SJSA1 (cell line): ENCODE measurements around the gene MRGPRG. TPM values are rescaled to one million over a fixed set of nuclear protein-coding genes. Genes with fewer than 3 reads are reported as not detected.

Experiments
- DNase-seq, 2 experiments: peaks; one replicate each; pipeline ENCODE4 v3.0.0-alpha.2; 2015 to 2020; ENCODE audit warnings: low spot score in 2 of 2, low read depth in 1 of 2
- H3K27ac ChIP-seq: fragments of 250-450 bp; sonication (Bioruptor Pico); 2 replicates; pipeline ENCODE4 v1.5.1; 2020; ENCODE audit warnings: mild to moderate bottlenecking, moderate library complexity
- H3K27me3 ChIP-seq: fragments of 250-450 bp; sonication (Bioruptor Pico); replicated peaks from 2 replicates; pipeline ENCODE4 v1.5.1; 2020; ENCODE audit warnings: mild to moderate bottlenecking, moderate library complexity
- H3K36me3 ChIP-seq: fragments of 250-450 bp; sonication (Bioruptor Pico); 2 replicates; pipeline ENCODE4 v1.5.1; 2020; ENCODE audit warnings: mild to moderate bottlenecking
- H3K4me1 ChIP-seq: fragments of 250-450 bp; sonication (Bioruptor Pico); replicated peaks from 2 replicates; pipeline ENCODE4 v1.6.1; 2021; ENCODE audit warnings: mild to moderate bottlenecking
- H3K4me3 ChIP-seq: fragments of 250-450 bp; sonication (Bioruptor Pico); 2 replicates; pipeline ENCODE4 v1.5.1; 2020; ENCODE audit warnings: mild to moderate bottlenecking
- H3K9me3 ChIP-seq: fragments of 250-450 bp; sonication (Bioruptor Pico); replicated peaks from 2 replicates; pipeline ENCODE4 v1.5.1; 2020; ENCODE audit warnings: mild to moderate bottlenecking
- total RNA-seq: library from RNA; depleted of rRNA; stranded (reverse); fragments of >200 nt; shearing (Covaris generic); gene quantifications from 2 replicates; pipeline ENCODE4 v1.2.3, GENCODE V29; 2014

MRGPRG gene
- total RNA-seq, 1 experiment from 2014 or later, result not detected

DNA sequence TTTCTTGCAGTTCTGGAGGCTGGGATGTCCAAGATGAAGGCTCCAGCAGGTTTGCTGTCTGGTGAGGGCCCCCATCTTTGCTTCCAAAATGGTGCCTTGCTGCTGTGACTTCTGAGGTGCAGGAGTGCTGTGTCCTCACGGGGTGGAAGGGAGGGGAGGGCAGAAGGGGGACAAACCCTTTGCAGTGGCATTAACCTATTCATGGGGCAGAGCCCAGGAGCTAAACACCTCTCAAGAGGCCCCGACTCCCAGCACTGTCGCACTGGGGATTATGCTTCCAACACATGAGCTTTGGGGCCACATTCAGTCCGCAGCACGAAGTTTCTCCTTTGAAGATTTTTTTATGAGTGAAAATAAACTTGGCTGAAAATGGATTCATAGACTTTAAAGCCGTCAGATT lies 28.0 kb downstream of the MRGPRG start:
- peaks cover 13% of the 10 kb centered on the region for H3K27me3 ChIP-seq
- no peaks in the 10 kb centered on the region for H3K36me3 ChIP-seq
- H3K4me1 ChIP-seq, result no peaks in the 10 kb centered on the region
- no peak overlapping the region for H3K27ac ChIP-seq
- H3K4me3 ChIP-seq, result no peak overlapping the region
- no peaks in the 10 kb centered on the region for H3K9me3 ChIP-seq
- DNase-seq, result no peak

DNA sequence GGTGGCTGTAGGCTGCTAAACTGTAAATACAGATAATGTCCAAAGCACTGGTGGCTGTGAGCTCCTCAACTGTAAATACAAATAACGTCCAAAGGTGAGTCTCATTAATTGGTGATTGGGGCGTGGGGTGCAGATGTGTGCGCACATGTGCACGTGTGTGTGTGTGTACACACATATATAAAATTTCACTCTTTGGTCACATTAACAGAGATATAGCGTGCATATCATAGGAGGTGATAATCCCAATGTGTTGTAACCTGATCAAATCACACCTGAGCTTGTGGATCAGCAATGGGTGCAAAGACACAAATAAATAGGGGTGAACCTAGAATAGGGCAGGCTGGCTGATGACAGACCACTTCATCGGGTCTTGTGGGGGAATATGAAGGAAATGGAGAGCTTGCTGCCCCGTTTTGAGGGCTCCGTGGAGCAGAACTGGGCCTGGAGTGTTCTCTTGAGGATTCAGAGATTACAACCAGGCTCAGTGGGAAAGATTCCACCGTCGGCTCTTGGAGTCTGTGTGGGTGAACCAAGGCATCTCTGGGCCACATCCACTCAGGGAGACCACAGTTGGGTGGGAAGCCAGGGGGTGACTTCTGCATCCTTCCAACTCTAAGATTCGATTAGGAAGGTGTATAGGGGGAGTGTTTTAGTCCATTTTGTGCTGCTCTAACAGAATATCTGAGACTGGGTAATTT lies 28.6 kb downstream of the MRGPRG start:
- no peak for DNase-seq
- no peaks in the 10 kb centered on the region for H3K4me1 ChIP-seq
- H3K36me3 ChIP-seq, result no peaks in the 10 kb centered on the region
- H3K9me3 ChIP-seq, result no peaks in the 10 kb centered on the region
- H3K27ac ChIP-seq, result no peak overlapping the region
- no peak overlapping the region for H3K4me3 ChIP-seq
- peaks cover 13% of the 10 kb centered on the region for H3K27me3 ChIP-seq

DNA sequence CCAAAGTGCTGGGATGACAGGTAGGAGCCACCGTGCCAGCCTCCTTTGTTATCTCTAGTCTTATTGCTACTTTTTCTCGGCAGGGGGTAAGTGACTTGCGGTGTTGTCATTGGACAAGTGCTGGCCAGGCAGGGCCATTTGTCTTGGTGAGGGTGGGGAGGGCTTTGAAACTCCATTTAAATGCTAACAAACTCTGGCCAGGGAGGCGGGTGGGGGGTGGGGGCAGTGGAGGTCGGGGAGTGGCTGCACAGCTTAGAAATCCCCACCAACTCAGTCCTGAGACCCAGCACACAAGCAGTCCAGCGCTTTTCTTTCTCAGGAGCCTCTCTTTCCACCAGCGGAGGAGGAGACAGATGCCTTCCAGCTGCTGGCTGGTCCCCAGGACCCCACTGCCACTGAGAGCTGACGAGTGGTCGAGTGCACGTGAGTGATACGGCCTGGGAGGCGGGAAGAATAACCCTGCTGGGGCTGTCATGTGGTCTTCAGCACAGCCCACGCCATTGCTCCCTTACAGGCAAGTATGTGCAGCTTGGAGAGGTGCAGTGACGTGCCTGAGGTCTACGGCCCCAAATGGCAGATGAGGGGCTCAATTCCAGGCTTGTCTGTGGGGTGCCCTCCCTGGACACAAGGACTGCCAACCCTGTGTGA lies 29.3 kb downstream of the MRGPRG start:
- peaks cover 16% of the 10 kb centered on the region for H3K27me3 ChIP-seq
- H3K27ac ChIP-seq, result no peak overlapping the region
- no peaks in the 10 kb centered on the region for H3K36me3 ChIP-seq
- no peak overlapping the region for H3K4me3 ChIP-seq
- no peaks in the 10 kb centered on the region for H3K4me1 ChIP-seq
- no peak for DNase-seq
- no peaks in the 10 kb centered on the region for H3K9me3 ChIP-seq

DNA sequence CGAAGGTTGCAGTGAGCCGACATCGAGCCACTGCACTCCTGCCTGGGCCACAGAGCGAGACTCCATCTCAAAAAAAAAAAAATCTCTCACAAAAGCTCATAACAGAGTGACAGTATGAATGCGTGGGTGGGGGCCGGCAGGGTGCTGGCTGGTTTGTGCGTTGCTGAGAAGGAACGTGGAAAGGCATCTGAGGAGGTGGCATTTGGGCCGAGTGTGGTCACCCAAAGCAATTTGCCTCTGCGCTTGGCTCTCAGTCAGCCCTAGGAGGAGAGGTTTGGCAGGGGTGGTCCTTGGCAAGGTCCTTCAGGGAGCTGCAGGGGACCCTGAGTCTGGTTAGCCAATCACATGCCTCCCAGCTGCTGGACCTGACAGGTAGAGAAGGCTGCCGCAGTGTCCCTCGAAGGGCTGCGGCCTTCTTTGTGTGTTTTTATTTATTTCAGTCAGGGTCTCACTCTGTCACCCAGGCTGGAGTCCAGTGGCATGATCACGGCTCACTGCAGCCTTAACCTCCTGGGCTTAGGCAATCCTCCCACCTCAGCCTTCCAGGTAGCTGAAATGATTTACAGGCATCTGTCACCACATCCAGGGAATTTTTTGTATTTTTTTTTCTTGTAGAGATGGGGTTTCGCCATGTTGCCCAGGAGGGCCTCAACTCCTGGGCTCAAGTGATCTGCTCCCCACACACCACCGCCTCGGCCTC lies 30.0 kb downstream of the MRGPRG start:
- no peaks in the 10 kb centered on the region for H3K4me1 ChIP-seq
- H3K4me3 ChIP-seq, result no peak overlapping the region
- no peaks in the 10 kb centered on the region for H3K9me3 ChIP-seq
- H3K36me3 ChIP-seq, result no peaks in the 10 kb centered on the region
- peaks cover 16% of the 10 kb centered on the region for H3K27me3 ChIP-seq
- DNase-seq, result no peak
- H3K27ac ChIP-seq, result no peak overlapping the region

DNA sequence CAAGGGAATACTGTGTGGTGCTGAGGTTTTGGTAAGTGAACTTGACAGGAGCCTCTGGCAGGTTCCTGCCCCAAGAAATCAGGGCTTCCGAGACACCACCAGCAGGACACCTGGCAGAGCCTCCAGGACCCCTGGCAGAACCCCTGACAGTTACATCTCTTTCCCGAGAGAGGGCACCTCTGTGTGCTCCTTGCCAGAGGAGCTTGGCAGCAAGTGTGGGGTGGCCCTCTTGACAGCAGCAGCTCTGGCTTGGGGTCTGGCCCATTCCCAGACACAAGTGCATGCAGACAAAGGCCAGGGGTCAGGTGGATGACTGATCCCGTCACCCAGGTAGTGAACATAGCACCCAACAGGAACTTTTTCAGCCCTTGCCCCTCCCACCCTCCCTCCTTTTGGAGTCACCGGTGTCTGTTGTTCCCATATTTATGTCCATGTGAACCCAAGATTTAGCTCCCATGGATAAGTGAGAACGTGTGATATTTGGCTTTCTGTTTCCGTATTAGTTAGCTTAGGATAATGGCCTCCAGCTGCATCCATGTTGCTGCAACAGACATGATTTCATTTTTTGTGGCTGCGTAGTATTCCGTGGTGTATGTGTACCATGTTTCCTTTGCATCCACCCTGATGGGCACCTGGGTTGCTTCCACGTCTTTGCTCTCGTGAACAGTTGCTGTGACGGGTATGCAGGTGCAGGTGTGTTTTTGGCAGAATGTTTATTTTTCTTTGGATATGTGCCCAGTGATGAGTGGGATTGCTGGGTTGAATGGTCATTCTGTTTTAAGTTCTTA lies 32.3 kb downstream of the MRGPRG start:
- Histone ChIP-seq H3K27ac (no peak overlapping the region), H3K9me3 (no peaks in the 10 kb centered on the region), H3K4me3 (no peak overlapping the region), H3K27me3 (peaks cover 16% of the 10 kb centered on the region), H3K4me1 (no peaks in the 10 kb centered on the region), H3K36me3 (no peaks in the 10 kb centered on the region)
- DNase-seq, result no peak

DNA sequence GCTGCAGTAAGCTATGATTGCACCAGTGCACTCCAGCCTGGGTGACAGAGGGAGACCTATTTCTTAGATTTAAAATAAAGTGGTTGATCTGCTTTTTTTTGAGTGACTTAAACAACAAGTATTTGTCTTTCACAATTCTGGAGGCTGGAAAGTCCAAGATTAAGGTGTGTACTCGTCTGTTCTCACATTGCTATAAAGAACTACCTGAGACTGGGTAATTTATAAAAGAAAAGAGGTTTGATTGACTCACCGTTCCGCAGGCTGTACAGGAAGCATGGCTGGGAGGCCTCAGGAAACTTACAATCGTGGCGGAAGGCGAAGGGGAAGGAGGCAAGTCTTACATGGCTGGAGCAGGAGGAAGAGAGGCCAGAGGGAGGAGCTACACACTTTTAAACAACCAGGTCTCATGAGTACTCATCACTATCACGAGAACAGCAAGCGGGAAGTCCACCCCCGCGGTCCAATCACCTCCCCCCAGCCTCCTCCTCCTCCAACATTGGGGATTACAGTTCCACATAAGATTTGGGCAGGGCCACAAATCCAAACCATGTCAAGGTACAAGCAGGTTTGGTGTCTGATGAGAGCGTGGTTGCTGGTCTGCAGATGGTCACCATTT lies 33.8 kb downstream of the MRGPRG start:
- no peaks in the 10 kb centered on the region for H3K9me3 ChIP-seq
- peaks cover 16% of the 10 kb centered on the region for H3K27me3 ChIP-seq
- no peaks in the 10 kb centered on the region for H3K36me3 ChIP-seq
- no peaks in the 10 kb centered on the region for H3K4me1 ChIP-seq
- H3K4me3 ChIP-seq, result no peak overlapping the region
- DNase-seq, result no peak
- no peak overlapping the region for H3K27ac ChIP-seq

DNA sequence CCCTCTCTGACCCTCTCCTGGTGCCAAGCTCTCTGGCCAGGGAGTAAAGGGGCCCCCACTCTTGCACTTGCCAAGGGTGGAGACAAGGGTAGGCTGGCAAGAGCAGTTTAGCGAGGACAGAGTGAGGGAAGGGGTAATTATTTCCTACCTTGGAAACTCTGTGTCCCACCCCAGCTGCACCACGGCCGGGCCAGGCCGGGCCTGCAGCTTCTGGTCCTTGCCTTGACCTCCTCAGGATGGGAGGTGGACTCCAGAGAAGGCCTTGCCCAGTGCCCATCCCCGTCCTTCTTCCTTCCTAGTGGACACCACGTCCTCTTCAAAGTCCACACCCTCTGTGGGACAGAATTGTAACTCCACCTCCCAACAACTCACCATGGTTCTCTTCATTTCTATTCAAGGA lies 35.1 kb downstream of the MRGPRG start:
- Histone ChIP-seq H3K4me1 (no peaks in the 10 kb centered on the region; the same call in 1 of the 2 replicates), H3K9me3 (0 out of 2 replicates have a peak, but pooled peaks cover under 1% of the 10 kb centered on the region), H3K27me3 (peaks cover 16% of the 10 kb centered on the region), H3K36me3 (no peaks in the 10 kb centered on the region), H3K27ac (no peak overlapping the region), H3K4me3 (no peak overlapping the region)
- no peak for DNase-seq

DNA sequence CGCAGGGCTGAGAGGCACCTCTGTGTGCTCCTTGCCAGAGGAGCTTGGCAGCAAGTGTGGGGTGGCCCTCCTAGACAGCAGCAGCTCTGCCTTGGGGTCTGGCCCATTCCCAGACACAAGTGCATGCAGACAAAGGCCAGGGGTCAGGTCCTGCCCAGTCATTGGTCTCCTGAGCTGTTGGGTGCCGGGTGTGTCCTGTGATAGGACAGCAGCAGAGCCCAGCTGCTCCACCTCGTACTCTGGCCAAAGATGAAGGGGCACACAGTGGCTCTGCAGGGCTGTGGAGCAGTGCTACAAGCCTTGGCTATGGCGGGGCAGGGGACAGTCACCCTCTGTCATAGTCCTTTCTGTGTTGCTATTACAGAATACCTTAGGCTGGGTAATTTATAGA lies 36.2 kb downstream of the MRGPRG start:
- Histone ChIP-seq H3K27ac (no peak overlapping the region), H3K36me3 (no peaks in the 10 kb centered on the region), H3K4me1 (peaks cover 4% of the 10 kb centered on the region; the same call in 1 of the 2 replicates), H3K27me3 (peaks cover 12% of the 10 kb centered on the region), H3K9me3 (0 out of 2 replicates have a peak, but pooled peaks cover 7% of the 10 kb centered on the region), H3K4me3 (no peak overlapping the region)
- DNase-seq, result no peak

DNA sequence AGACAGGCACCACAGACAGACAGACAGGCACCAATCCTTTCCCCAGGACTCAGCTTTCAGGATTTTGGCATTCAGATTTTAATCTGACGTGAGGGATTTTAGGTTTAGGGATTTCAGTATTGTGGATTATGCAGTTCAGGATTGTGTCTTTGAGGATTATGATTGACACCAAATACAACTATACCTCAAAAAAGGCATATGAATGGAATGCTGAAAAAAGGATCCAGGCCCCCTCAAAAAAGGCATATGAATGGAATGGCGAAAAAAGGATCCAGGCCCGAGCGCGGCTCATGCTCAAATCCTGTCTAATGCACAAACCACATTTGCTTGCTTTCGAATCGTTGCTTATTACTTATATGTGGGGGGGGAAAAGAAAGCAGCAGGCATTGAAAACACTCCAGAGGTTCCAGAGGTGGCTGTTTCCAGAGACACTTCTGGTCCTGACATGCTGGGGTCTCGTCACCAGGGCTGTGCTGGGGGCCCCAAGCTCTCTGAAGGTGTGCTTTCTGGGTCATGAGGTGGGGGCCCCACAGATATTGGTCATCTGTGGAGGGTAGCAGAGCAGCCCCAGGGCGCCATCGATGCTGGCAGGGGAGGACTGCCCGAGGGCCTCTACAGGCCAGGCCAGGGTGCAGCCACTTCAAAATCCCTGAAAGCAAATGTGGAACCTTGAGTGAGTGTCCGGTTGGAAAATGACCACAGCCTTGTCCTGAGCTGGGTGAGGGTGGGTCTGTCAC lies 36.7 kb downstream of the MRGPRG start:
- Histone ChIP-seq H3K9me3 (0 out of 2 replicates have a peak, but pooled peaks cover 7% of the 10 kb centered on the region), H3K36me3 (no peaks in the 10 kb centered on the region), H3K27ac (no peak overlapping the region), H3K4me1 (peaks cover 4% of the 10 kb centered on the region; the same call in 1 of the 2 replicates), H3K4me3 (no peak overlapping the region), H3K27me3 (peaks cover 8% of the 10 kb centered on the region; the same call in 1 of the 2 replicates)
- no peak for DNase-seq

DNA sequence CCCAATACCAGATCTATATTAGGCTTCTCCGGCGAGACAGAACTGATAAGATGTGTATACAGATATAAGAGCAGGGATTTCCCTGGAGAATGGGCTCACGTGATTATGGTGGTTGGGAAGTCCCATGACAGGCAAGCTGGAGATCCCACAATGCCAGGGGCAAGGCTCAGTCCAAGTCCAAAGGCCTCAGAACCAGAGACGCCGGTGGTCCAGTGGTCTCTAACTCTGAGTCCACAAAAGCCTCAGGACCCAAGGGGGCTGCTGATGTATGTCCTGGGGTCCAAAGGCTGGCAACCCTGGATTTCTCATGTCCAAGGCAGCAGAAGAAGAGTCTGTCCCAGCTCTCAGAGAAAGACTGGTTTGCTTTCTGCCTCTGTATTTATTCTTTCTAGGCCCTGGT lies 37.7 kb downstream of the MRGPRG start:
- H3K4me1 ChIP-seq, result peaks cover 4% of the 10 kb centered on the region; the same call in 1 of the 2 replicates
- DNase-seq, result no peak

DNA sequence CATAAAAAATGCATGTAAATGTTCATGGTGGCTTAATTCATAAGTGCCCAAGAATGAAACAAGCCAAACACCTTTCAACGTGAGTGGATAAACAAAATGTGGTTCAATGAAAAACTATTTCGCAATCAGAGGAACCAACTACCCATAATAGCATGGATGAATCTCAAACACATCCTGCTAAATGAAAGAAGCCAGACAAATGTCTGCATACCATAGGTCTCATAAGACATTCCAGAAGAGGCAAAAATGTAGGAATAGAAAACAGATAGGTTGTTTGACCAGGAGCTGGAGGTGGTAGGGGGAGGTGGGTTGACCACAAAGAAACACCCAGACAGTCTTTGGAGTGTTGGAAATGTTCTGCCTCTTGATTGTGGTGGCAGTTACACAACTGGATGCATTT lies 40.3 kb downstream of the MRGPRG start:
- H3K36me3 ChIP-seq, result no peaks in the 10 kb centered on the region
- no peak overlapping the region for H3K27ac ChIP-seq
- H3K4me3 ChIP-seq, result no peak overlapping the region
- H3K4me1 ChIP-seq, result peaks cover 4% of the 10 kb centered on the region; the same call in 1 of the 2 replicates
- peak in 1 of 2 experiments; percentile 28 for DNase-seq
- H3K27me3 ChIP-seq, result no peaks in the 10 kb centered on the region
- peaks cover 15% of the 10 kb centered on the region for H3K9me3 ChIP-seq

More for the DNA sequence above, 37.7 kb downstream of the MRGPRG start:
- H3K9me3 ChIP-seq, result peaks cover 13% of the 10 kb centered on the region; the same call in 1 of the 2 replicates
- H3K4me3 ChIP-seq, result no peak overlapping the region
- no peak overlapping the region for H3K27ac ChIP-seq
- H3K36me3 ChIP-seq, result no peaks in the 10 kb centered on the region
- peaks cover 3% of the 10 kb centered on the region; the same call in 1 of the 2 replicates for H3K27me3 ChIP-seq

DNA sequence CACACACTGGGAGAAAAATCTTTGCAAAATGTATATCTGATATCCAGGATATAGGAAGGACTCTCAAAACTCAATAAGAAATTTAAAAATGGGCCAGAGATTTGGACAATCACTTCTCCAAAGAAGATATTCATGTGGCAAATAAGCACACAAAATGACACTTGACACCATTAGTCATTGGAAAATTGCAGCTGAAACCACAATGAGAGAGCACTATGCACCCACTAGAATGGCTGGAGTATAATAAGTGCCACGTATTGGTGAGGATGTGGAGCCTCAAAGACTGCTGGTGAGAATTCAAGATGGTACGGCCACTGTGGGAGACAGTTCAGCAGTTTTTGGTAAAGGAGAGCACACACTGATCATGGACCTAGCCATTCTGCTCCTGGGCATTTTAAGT lies 40.7 kb downstream of the MRGPRG start:
- no peak for DNase-seq
- H3K27ac ChIP-seq, result no peak overlapping the region
- peaks cover 4% of the 10 kb centered on the region; the same call in 1 of the 2 replicates for H3K4me1 ChIP-seq
- H3K9me3 ChIP-seq, result peaks cover 15% of the 10 kb centered on the region
- H3K27me3 ChIP-seq, result no peaks in the 10 kb centered on the region
- no peak overlapping the region for H3K4me3 ChIP-seq
- no peaks in the 10 kb centered on the region for H3K36me3 ChIP-seq
